Measurements from ENCODE around the gene ABCB9.

GRCh38 chr12:122886161-122886560 lies 80.1 kb downstream of the ABCB9 start:
- TF ChIP-seq, protein P1, sequence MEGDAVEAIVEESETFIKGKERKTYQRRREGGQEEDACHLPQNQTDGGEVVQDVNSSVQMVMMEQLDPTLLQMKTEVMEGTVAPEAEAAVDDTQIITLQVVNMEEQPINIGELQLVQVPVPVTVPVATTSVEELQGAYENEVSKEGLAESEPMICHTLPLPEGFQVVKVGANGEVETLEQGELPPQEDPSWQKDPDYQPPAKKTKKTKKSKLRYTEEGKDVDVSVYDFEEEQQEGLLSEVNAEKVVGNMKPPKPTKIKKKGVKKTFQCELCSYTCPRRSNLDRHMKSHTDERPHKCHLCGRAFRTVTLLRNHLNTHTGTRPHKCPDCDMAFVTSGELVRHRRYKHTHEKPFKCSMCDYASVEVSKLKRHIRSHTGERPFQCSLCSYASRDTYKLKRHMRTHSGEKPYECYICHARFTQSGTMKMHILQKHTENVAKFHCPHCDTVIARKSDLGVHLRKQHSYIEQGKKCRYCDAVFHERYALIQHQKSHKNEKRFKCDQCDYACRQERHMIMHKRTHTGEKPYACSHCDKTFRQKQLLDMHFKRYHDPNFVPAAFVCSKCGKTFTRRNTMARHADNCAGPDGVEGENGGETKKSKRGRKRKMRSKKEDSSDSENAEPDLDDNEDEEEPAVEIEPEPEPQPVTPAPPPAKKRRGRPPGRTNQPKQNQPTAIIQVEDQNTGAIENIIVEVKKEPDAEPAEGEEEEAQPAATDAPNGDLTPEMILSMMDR (IDR thresholded peaks at IDR 0.05) = no peak
- TF ChIP-seq POLR2AphosphoS5 (IDR thresholded peaks at IDR 0.05) = no peak
- TF ChIP-seq POLR2A (IDR thresholded peaks at IDR 0.05) = no peak

Measured in sigmoid colon (tissue), 4 donors.